ENCODE results near the gene GPR26. TPM values are rescaled to one million over a fixed set of nuclear protein-coding genes. Genes with fewer than 3 reads are reported as not detected.

GPR26 gene
- total and polyA plus RNA-seq, 2 of the 4 experiments (the other 2 are of a cell fraction) = not detected

DNA sequence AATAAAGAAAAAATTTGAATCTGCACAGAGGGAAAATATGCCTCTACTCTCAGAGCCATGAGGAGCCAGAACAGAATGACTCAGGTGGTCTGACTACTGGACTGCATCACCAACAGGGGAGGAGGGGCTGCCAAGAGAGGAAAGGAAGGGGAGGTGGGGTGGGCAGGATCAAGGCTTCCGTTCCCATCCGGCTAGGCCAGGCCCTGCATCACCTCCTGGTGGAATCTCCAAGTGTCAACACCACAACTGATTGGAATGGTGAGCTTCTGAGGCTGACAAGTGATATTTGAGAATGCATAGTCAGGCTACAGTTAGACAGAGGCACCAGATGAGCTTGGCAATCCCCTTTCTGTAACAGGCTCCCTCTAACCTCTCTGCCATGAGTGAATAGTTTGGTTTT lies 10.4 kb upstream of the GPR26 start:
- Histone ChIP-seq H2BK120ac (ENCODE audit: low read depth, low read length) (no peak overlapping the region), H3K79me1 (ENCODE audit: low read depth in 1 of 2, low read length in 2 of 2) (no peaks in the 10 kb centered on the region), H4K91ac (ENCODE audit: insufficient read depth, low read depth, low read length) (no peak overlapping the region), H3K23ac (ENCODE audit: low read depth, low read length) (no peak overlapping the region), H4K5ac (ENCODE audit: low read depth, low read length) (no peak overlapping the region), H3K27ac (ENCODE audit: insufficient read depth, low read length) (no peak overlapping the region), H2BK15ac (ENCODE audit: low read depth, low read length) (no peak overlapping the region), H3K4me2 (ENCODE audit: low read depth, low read length) (no peak overlapping the region), H3K9ac (ENCODE audit: low read depth, low read length) (no peak overlapping the region), H4K8ac (ENCODE audit: low read depth in 2 of 2, low read length in 2 of 2) (no peak overlapping the region), H3K27me3 (ENCODE audit: control insufficient read depth, insufficient read depth, low read length) (no peaks in the 10 kb centered on the region), H2AK5ac (ENCODE audit: low read depth, low read length) (no peak overlapping the region), H3K4me1 (ENCODE audit: control insufficient read depth, insufficient read depth, low read length) (no peaks in the 10 kb centered on the region), H3K4ac (ENCODE audit: low read depth, low read length) (no peak overlapping the region), H2BK20ac (ENCODE audit: low read depth, low read length) (no peak overlapping the region), H3K9me3 (ENCODE audit: control insufficient read depth, insufficient read depth, low read length) (peaks cover 32% of the 10 kb centered on the region), H3K36me3 (ENCODE audit: control insufficient read depth, insufficient read depth, low read length) (no peaks in the 10 kb centered on the region), H3K4me3 (ENCODE audit: insufficient read depth, low read depth, low read length) (no peak overlapping the region), H3K18ac (ENCODE audit: low read depth, low read length) (no peak overlapping the region), H3K14ac (replicated peaks; ENCODE audit: low read depth, low read length) (no peak overlapping the region), H2BK5ac (ENCODE audit: low read depth, low read length, poor library complexity, severe bottlenecking) (no peak overlapping the region), H4K20me1 (ENCODE audit: insufficient read depth, low read length) (no peaks in the 10 kb centered on the region), H3K56ac (ENCODE audit: extremely low read depth, insufficient read depth, low read length) (no peak overlapping the region), H2AFZ (replicated peaks; ENCODE audit: low read length, poor library complexity) (no peak overlapping the region), H2AK9ac (replicated peaks; ENCODE audit: low read depth, low read length, poor library complexity) (no peak overlapping the region), H3K9me1 (ENCODE audit: insufficient read depth, low read length) (no peaks in the 10 kb centered on the region)
- BruUV-seq (replicated peaks) = no TSS peak
- ChIA-PET POLR2A (ENCODE audit: unreplicated experiment) (no interaction called here), CTCF (no interaction called here)
- intact Hi-C loops (cut with micrococcal nuclease) = no loop called here
- dilution Hi-C loops (cut with HindIII; ENCODE audit: low sequenced_read_pairs, unreplicated experiment) = no loop called here
- DNase-seq (no peak), ATAC-seq (ENCODE audit: low read depth) (no peak)
- in situ Hi-C loops (cut with MboI; ENCODE audit: low sequenced_read_pairs) = no loop called here
- no peak for TF ChIP-seq RFX5 (IDR thresholded peaks at IDR 0.05; ENCODE audit: low read depth, low read length)
- whole genome bisulfite sequencing, 2 experiments (ENCODE audit: extremely low coverage in 2 of 2, insufficient read length in 1 of 2) = no CpG with 5 or more reads among the region's 2 CpGs

All from IMR-90 (cell line).